ENCODE results near the gene DARS1.

DNA sequence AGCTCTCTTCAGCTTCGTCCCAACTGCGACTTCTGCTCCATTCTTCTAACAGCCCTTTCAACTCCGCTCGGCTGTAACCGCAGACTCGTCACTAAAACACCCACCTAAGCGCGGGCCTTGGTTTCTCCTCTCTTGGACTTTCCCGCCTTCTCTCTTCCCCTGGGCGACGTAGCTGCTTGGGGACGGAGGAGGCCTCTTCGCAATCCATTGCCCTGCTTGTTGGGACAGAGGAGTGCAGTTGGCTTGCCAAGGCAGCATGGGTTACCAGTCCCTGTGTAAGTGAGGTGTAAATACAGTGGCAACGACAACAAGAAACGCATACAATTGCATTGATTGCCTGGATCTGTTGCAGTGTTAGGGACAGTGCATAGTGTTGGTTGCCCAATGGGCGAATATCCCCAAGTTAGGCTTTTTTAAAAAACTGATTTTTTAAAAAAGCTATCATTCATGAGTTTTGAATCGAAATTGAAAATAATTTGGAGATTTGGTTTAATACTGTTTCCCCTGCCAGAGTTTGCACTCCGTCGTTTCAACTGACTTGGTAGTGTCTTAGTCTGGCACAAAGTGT, 484 bp upstream of the DARS1 start:
- TF ChIP-seq, protein P1, sequence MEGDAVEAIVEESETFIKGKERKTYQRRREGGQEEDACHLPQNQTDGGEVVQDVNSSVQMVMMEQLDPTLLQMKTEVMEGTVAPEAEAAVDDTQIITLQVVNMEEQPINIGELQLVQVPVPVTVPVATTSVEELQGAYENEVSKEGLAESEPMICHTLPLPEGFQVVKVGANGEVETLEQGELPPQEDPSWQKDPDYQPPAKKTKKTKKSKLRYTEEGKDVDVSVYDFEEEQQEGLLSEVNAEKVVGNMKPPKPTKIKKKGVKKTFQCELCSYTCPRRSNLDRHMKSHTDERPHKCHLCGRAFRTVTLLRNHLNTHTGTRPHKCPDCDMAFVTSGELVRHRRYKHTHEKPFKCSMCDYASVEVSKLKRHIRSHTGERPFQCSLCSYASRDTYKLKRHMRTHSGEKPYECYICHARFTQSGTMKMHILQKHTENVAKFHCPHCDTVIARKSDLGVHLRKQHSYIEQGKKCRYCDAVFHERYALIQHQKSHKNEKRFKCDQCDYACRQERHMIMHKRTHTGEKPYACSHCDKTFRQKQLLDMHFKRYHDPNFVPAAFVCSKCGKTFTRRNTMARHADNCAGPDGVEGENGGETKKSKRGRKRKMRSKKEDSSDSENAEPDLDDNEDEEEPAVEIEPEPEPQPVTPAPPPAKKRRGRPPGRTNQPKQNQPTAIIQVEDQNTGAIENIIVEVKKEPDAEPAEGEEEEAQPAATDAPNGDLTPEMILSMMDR (IDR thresholded peaks at IDR 0.05): no peak
- TF ChIP-seq POLR2A (IDR thresholded peaks at IDR 0.05) (no peak), POLR2AphosphoS5 (IDR thresholded peaks at IDR 0.05) (no peak), EP300 (IDR thresholded peaks at IDR 0.05) (no peak)
